SJSA1 (cell line): Measurements from ENCODE around the gene TFAP2E. TPM values are rescaled to one million over a fixed set of nuclear protein-coding genes. Genes with fewer than 3 reads are reported as not detected.

Source experiments
- DNase-seq, 2 experiments: peaks; one replicate each; pipeline ENCODE4 v3.0.0-alpha.2; 2015 to 2020; ENCODE audit warnings: low spot score in 2 of 2, low read depth in 1 of 2
- H3K27ac ChIP-seq: fragments of 250-450 bp; sonication (Bioruptor Pico); 2 replicates; pipeline ENCODE4 v1.5.1; 2020; ENCODE audit warnings: mild to moderate bottlenecking, moderate library complexity
- H3K27me3 ChIP-seq: fragments of 250-450 bp; sonication (Bioruptor Pico); replicated peaks from 2 replicates; pipeline ENCODE4 v1.5.1; 2020; ENCODE audit warnings: mild to moderate bottlenecking, moderate library complexity
- H3K36me3 ChIP-seq: fragments of 250-450 bp; sonication (Bioruptor Pico); 2 replicates; pipeline ENCODE4 v1.5.1; 2020; ENCODE audit warnings: mild to moderate bottlenecking
- H3K4me1 ChIP-seq: fragments of 250-450 bp; sonication (Bioruptor Pico); replicated peaks from 2 replicates; pipeline ENCODE4 v1.6.1; 2021; ENCODE audit warnings: mild to moderate bottlenecking
- H3K4me3 ChIP-seq: fragments of 250-450 bp; sonication (Bioruptor Pico); 2 replicates; pipeline ENCODE4 v1.5.1; 2020; ENCODE audit warnings: mild to moderate bottlenecking
- H3K9me3 ChIP-seq: fragments of 250-450 bp; sonication (Bioruptor Pico); replicated peaks from 2 replicates; pipeline ENCODE4 v1.5.1; 2020; ENCODE audit warnings: mild to moderate bottlenecking
- total RNA-seq: library from RNA; depleted of rRNA; stranded (reverse); fragments of >200 nt; shearing (Covaris generic); gene quantifications from 2 replicates; pipeline ENCODE4 v1.2.3, GENCODE V29; 2014; rRNA removed

Gene TFAP2E
- total RNA-seq, 1 experiment from 2014 or later: not detected

GRCh38 chr1:35641233-35641866 lies 68.2 kb downstream of the TFAP2E start, which contains the start of gene PSMB2:
TSS of gene PSMB2 (minus strand) at chr1:35641526. CDS start at chr1:35641432, 94 bp downstream.
- Histone ChIP-seq H3K27me3 (peaks cover 16% of the 10 kb centered on the region; the same call in 1 of the 2 replicates), H3K9me3 (no peaks in the 10 kb centered on the region; the same call in 1 of the 2 replicates), H3K4me3 (peak within 1 kb of the TSS; percentile 81), H3K27ac (peak within 1 kb of the TSS; percentile 85), H3K36me3 (peaks cover 19% of the 10 kb centered on the region), H3K4me1 (peaks cover 6% of the 10 kb centered on the region)
- DNase-seq: peak; percentile 91 to 96

- no peaks in the 10 kb centered on the region; the same call in 1 of the 2 replicates for H3K9me3 ChIP-seq
- H3K4me1 ChIP-seq: peaks cover 6% of the 10 kb centered on the region
- H3K27ac ChIP-seq: no peak overlapping the region
- peak overlapping the region; percentile 81 for H3K4me3 ChIP-seq
- H3K27me3 ChIP-seq: peaks cover 17% of the 10 kb centered on the region; the same call in 1 of the 2 replicates
- DNase-seq: peak in 1 of 2 experiments; percentile 46
- H3K36me3 ChIP-seq: peaks cover 14% of the 10 kb centered on the region
Observed at GRCh38 chr1:35642471-35642955, 69.4 kb downstream of the TFAP2E start.

GRCh38 chr1:35644204-35644603 lies 71.1 kb downstream of the TFAP2E start:
- Histone ChIP-seq H3K4me1 (no peaks in the 10 kb centered on the region), H3K27me3 (peaks cover 21% of the 10 kb centered on the region), H3K27ac (no peak overlapping the region), H3K4me3 (no peak overlapping the region), H3K9me3 (no peaks in the 10 kb centered on the region; the same call in 1 of the 2 replicates), H3K36me3 (peaks cover 7% of the 10 kb centered on the region)
- no peak for DNase-seq

Other genes with a start within 250 kb of the TFAP2E start
- 22.8 and 23.7 TPM in 2 replicates for gene KIAA0319L, start 15.9 kb upstream of the TFAP2E start, total RNA-seq
- 17.4 and 20.4 TPM in 2 replicates for gene NCDN, start 15.5 kb upstream of the TFAP2E start, total RNA-seq
- 38.4 and 48.3 TPM in 2 replicates for gene PSMB2, start 68.2 kb downstream of the TFAP2E start, total RNA-seq
- gene C1orf216, start 145.6 kb downstream of the TFAP2E start, total RNA-seq: 21.5 and 23.9 TPM in 2 replicates
- 44.1 and 44.5 TPM in 2 replicates for gene CLSPN, start 196.7 kb downstream of the TFAP2E start, total RNA-seq
- gene AGO4, start 234.7 kb downstream of the TFAP2E start, total RNA-seq: 5.4 and 7.2 TPM in 2 replicates